ENCODE measurements around the gene HNRNPUL2.

DNA sequence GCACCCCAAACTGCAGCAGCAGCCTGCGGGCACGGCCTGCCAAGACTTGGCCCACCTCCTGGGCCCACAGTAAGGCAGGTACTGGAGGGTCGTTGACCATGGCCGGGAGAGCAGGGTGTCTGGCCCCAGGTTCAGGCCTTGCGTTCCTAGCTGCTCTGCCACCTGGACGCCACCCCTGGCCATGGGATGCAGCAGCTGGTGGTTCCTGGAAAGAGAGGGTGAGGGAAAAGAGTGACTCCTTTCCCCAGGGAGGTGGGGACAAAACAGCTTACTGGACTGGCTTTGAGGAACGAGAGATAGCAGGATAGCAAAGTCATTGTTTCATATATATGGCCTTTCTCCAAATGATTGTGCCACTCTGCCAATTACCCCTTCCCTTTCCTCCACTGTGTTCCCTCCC lies 21.8 kb downstream of the HNRNPUL2 start:
- TF ChIP-seq RARB (CRISPR knock-in tag; IDR thresholded peaks at IDR 0.05), result no peak
- no peak for TF ChIP-seq ZFP3 (CRISPR knock-in tag; IDR thresholded peaks at IDR 0.05)
- TF ChIP-seq, protein P1, sequence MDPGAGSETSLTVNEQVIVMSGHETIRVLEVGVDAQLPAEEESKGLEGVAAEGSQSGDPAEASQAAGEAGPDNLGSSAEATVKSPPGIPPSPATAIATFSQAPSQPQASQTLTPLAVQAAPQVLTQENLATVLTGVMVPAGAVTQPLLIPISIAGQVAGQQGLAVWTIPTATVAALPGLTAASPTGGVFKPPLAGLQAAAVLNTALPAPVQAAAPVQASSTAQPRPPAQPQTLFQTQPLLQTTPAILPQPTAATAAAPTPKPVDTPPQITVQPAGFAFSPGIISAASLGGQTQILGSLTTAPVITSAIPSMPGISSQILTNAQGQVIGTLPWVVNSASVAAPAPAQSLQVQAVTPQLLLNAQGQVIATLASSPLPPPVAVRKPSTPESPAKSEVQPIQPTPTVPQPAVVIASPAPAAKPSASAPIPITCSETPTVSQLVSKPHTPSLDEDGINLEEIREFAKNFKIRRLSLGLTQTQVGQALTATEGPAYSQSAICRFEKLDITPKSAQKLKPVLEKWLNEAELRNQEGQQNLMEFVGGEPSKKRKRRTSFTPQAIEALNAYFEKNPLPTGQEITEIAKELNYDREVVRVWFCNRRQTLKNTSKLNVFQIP (CRISPR knock-in tag; IDR thresholded peaks at IDR 0.05; ENCODE audit: borderline replicate concordance, low read depth), result no peak
- TF ChIP-seq SNAI2 (CRISPR knock-in tag; IDR thresholded peaks at IDR 0.05), result no peak
- no peak for TF ChIP-seq OSR1 (CRISPR knock-in tag; IDR thresholded peaks at IDR 0.05)
- TF ChIP-seq ZC3H10 (CRISPR knock-in tag; IDR thresholded peaks at IDR 0.05), result no peak
- TF ChIP-seq TOX (CRISPR knock-in tag; IDR thresholded peaks at IDR 0.05; ENCODE audit: borderline replicate concordance), result no peak
- TF ChIP-seq, protein P2, sequence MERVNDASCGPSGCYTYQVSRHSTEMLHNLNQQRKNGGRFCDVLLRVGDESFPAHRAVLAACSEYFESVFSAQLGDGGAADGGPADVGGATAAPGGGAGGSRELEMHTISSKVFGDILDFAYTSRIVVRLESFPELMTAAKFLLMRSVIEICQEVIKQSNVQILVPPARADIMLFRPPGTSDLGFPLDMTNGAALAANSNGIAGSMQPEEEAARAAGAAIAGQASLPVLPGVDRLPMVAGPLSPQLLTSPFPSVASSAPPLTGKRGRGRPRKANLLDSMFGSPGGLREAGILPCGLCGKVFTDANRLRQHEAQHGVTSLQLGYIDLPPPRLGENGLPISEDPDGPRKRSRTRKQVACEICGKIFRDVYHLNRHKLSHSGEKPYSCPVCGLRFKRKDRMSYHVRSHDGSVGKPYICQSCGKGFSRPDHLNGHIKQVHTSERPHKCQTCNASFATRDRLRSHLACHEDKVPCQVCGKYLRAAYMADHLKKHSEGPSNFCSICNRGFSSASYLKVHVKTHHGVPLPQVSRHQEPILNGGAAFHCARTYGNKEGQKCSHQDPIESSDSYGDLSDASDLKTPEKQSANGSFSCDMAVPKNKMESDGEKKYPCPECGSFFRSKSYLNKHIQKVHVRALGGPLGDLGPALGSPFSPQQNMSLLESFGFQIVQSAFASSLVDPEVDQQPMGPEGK (CRISPR knock-in tag; IDR thresholded peaks at IDR 0.05; ENCODE audit: borderline replicate concordance), result no peak

Data from SK-N-SH treated with all-trans-retinoic acid at 6 μM for 48 hours (cell line).